ENCODE measurements around the gene ATOH8. TPM values are rescaled to one million over a fixed set of nuclear protein-coding genes. Genes with fewer than 3 reads are reported as not detected.

ATOH8 gene
- polyA plus RNA-seq, 1 experiment: 2.8 TPM

DNA sequence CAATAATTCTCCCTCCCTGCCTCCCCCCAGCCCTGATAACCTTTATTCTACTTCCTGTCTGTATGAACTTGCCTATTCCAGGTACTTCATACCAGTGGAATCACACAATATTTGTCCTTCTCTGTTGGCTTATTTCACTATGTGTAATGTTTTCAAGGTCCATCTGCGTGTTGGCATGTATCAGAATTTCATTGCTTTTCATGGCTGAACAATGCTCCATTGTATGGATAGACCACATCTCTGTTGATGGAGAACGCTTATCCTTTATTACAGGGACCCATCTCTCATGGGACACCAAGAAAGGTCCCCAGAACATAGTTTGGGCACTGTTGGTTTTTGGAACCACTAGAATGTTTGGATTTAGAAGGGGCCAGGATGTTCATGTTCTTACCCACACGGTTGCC lies 40.2 kb downstream of the ATOH8 start:
- no peak overlapping the region for H3K27ac ChIP-seq (ENCODE audit: low read depth, low read length)
- no peak overlapping the region for H3K4me3 ChIP-seq (ENCODE audit: low read depth, low read length)
- TF ChIP-seq, protein P1, sequence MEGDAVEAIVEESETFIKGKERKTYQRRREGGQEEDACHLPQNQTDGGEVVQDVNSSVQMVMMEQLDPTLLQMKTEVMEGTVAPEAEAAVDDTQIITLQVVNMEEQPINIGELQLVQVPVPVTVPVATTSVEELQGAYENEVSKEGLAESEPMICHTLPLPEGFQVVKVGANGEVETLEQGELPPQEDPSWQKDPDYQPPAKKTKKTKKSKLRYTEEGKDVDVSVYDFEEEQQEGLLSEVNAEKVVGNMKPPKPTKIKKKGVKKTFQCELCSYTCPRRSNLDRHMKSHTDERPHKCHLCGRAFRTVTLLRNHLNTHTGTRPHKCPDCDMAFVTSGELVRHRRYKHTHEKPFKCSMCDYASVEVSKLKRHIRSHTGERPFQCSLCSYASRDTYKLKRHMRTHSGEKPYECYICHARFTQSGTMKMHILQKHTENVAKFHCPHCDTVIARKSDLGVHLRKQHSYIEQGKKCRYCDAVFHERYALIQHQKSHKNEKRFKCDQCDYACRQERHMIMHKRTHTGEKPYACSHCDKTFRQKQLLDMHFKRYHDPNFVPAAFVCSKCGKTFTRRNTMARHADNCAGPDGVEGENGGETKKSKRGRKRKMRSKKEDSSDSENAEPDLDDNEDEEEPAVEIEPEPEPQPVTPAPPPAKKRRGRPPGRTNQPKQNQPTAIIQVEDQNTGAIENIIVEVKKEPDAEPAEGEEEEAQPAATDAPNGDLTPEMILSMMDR (IDR thresholded peaks at IDR 0.05; ENCODE audit: low read depth, low read length): no peak
- ChIA-PET POLR2A (interaction anchor here (2.1 kb wide), 1 partner anchor 22 kb away, joined by 8 read pairs; no protein-coding TSS in a partner anchor), CTCF (interaction anchor here (0.7 to 1.5 kb wide), 2 partner anchors 21 to 65 kb away, joined by 3 read pairs; no protein-coding TSS in a partner anchor)
- H3K9me3 ChIP-seq (ENCODE audit: control insufficient read depth, insufficient read depth, low read length): no peaks in the 10 kb centered on the region; the same call in 1 of the 2 replicates
- H3K27me3 ChIP-seq (ENCODE audit: control insufficient read depth, insufficient read depth, low read length): no peaks in the 10 kb centered on the region
- no peak for DNase-seq (ENCODE audit: low read depth, low spot score)

DNA sequence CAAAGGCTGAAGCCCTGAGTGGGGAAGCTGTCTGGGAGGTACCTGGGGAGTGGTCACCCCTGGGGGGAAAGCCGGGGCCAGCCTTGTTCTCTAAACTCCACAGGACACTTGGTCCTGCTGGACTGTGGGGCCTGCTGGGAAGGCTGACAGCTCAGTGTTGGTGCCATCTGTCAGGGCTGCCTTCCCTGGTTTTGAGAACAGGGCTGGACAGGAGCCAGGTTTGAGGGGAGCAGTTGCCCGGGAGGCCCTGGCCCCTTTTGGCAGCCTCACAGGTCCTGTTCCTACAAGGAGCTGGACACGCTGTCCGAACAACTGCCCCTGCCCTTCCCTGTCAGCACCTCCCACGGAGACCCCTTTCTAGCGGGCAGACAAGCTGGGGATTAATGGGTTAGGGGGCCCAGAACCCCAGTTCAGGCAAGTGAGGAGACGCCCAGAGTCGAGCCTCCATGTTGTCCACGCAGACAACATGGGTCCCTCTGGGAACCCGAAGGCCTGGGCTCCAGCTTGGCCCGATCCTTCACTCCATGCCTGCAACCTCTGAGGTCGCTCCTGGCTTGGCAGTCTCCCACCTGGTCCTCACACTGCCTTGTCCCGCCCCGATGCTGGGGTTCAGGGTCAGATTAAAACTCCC lies 40.8 kb downstream of the ATOH8 start:
- Histone ChIP-seq H3K27me3 (ENCODE audit: control insufficient read depth, insufficient read depth, low read length) (no peaks in the 10 kb centered on the region), H3K4me3 (ENCODE audit: low read depth, low read length) (no peak overlapping the region), H3K27ac (ENCODE audit: low read depth, low read length) (no peak overlapping the region), H3K9me3 (ENCODE audit: control insufficient read depth, insufficient read depth, low read length) (no peaks in the 10 kb centered on the region; the same call in 1 of the 2 replicates)
- DNase-seq (ENCODE audit: low read depth, low spot score): no peak
- POLR2A ChIA-PET: interaction anchor here (0.7 to 2.1 kb wide), 2 partner anchors 23 to 40 kb away, joined by 3 to 8 read pairs; no protein-coding TSS in a partner anchor
- CTCF ChIA-PET: interaction anchor here (0.7 to 1.5 kb wide), 3 partner anchors 21 to 286 kb away, joined by 3 read pairs; no protein-coding TSS in a partner anchor
- TF ChIP-seq, protein P1 (IDR thresholded peaks at IDR 0.05; ENCODE audit: low read depth, low read length): no peak

DNA sequence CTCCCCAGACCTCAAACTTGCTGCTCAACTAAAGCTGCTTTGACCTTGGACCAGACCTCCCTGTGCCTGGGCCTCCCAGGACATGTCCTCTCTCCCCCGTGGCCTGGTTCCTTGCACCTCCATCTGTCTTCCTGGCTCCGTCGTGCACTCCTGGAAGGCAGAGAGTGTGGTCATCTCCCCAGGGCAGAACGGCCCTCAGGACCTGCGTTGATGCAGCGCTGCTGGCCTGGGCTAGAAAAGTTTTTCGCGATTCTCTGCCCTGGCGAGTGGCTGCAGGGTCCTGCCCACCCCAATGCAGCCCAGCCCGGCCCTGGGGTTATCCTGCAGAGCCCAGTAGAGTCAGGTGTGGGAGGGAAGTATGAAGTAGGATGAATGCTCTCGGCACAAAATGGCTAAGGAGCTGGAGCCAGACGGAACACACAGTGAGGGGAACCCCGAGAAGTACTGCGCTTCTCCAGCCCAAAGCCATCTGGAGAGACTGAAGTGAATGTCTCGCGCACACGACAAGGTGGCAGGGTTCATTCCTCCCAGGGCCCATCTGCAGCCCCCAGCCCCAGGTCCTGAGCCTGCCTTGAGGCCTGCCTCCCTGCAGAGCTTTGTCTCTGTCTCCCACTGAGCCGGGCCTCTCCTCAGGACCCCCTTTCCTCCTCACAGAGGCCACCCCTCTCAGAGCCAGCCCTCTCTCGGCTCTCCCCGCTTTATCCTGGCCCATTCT lies 41.7 kb downstream of the ATOH8 start:
- H3K9me3 ChIP-seq (ENCODE audit: control insufficient read depth, insufficient read depth, low read length): no peaks in the 10 kb centered on the region; the same call in 1 of the 2 replicates
- ChIA-PET CTCF (interaction anchor here (0.8 to 1.6 kb wide), 4 partner anchors 20 to 285 kb away, joined by 3 to 4 read pairs (median 3); no protein-coding TSS in a partner anchor), POLR2A (interaction anchor here (2.1 kb wide), 1 partner anchor 24 kb away, joined by 8 read pairs; no protein-coding TSS in a partner anchor)
- TF ChIP-seq, protein P1 (IDR thresholded peaks at IDR 0.05; ENCODE audit: low read depth, low read length): no peak
- no peaks in the 10 kb centered on the region for H3K27me3 ChIP-seq (ENCODE audit: control insufficient read depth, insufficient read depth, low read length)
- no peak overlapping the region for H3K4me3 ChIP-seq (ENCODE audit: low read depth, low read length)
- no peak for DNase-seq (ENCODE audit: low read depth, low spot score)
- H3K27ac ChIP-seq (ENCODE audit: low read depth, low read length): no peak overlapping the region

DNA sequence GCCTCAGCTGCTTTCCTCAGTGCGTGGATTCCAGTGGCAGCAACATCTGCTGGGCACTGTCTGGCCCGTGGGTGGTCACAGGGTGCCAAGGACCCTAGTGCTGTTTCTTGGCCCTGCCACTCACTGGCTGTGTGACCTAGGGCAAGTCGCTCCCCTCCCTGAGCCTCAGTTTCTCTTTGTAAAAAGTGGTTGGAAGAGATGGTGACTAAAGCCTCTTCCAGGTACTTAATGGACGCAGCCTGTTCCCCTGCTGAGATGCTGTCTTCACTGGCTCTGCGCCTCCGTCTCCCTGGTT lies 42.2 kb downstream of the ATOH8 start:
- CTCF ChIA-PET: interaction anchor here (0.8 to 1.6 kb wide), 2 partner anchors 46 to 67 kb away, joined by 3 to 4 read pairs; no protein-coding TSS in a partner anchor
- Histone ChIP-seq H3K27ac (ENCODE audit: low read depth, low read length) (no peak overlapping the region), H3K27me3 (ENCODE audit: control insufficient read depth, insufficient read depth, low read length) (no peaks in the 10 kb centered on the region), H3K4me3 (ENCODE audit: low read depth, low read length) (no peak overlapping the region), H3K9me3 (ENCODE audit: control insufficient read depth, insufficient read depth, low read length) (no peaks in the 10 kb centered on the region; the same call in none of the 2 replicates)
- TF ChIP-seq, protein P1 (IDR thresholded peaks at IDR 0.05; ENCODE audit: low read depth, low read length): no peak
- POLR2A ChIA-PET: interaction anchor here (2.1 kb wide), 1 partner anchor 24 kb away, joined by 8 read pairs; no protein-coding TSS in a partner anchor
- DNase-seq (ENCODE audit: low read depth, low spot score): no peak
